ENCODE results near the gene ZBTB18. TPM values are rescaled to one million over a fixed set of nuclear protein-coding genes. Genes with fewer than 3 reads are reported as not detected.

ZBTB18 gene
- total RNA-seq, 2 experiments from 2014 or later = 18.4 to 19.6 TPM

GRCh38 chr1:244056577-244056976 is 5.5 kb downstream of the ZBTB18 start:
- Mint-ChIP-seq H3K36me3 (ENCODE audit: low read depth) (peaks cover 10% of the 10 kb centered on the region), H3K9me3 (no peaks in the 10 kb centered on the region), H3K4me3 (no peak overlapping the region), H3K4me1 (peaks cover 8% of the 10 kb centered on the region), H3K27me3 (peaks cover 2% of the 10 kb centered on the region), H3K27ac (no peak overlapping the region)
- ChIA-PET CTCF (interaction anchor here (0.7 to 0.9 kb wide), 2 partner anchors 9 to 26 kb away, joined by 3 read pairs; no protein-coding TSS in a partner anchor), POLR2A (no interaction called here)
- DNase-seq = no peak

- H3K9me3 Mint-ChIP-seq = no peaks in the 10 kb centered on the region
- no peak overlapping the region for H3K27ac Mint-ChIP-seq
- ChIA-PET POLR2A (no interaction called here), CTCF (no interaction called here)
- H3K27me3 Mint-ChIP-seq = no peaks in the 10 kb centered on the region
- peaks cover 10% of the 10 kb centered on the region for H3K36me3 Mint-ChIP-seq (ENCODE audit: low read depth)
- H3K4me1 Mint-ChIP-seq = peaks cover 8% of the 10 kb centered on the region
- no peak for DNase-seq
- no peak overlapping the region for H3K4me3 Mint-ChIP-seq
Measured at GRCh38 chr1:244057474-244058385, 6.6 kb downstream of the ZBTB18 start.

- no peak for DNase-seq
- peaks cover 8% of the 10 kb centered on the region for H3K4me1 Mint-ChIP-seq
- H3K27me3 Mint-ChIP-seq = no peaks in the 10 kb centered on the region
- H3K4me3 Mint-ChIP-seq = no peak overlapping the region
- H3K27ac Mint-ChIP-seq = no peak overlapping the region
- H3K36me3 Mint-ChIP-seq (ENCODE audit: low read depth) = peaks cover 10% of the 10 kb centered on the region
- no peaks in the 10 kb centered on the region for H3K9me3 Mint-ChIP-seq
- POLR2A ChIA-PET = no interaction called here
- CTCF ChIA-PET = no interaction called here
Measured at GRCh38 chr1:244060117-244060516, 9.0 kb downstream of the ZBTB18 start.

- ChIA-PET POLR2A (no interaction called here), CTCF (interaction anchor here (1.3 to 1.4 kb wide), 2 partner anchors 14 to 238 kb away, joined by 3 read pairs; no protein-coding TSS in a partner anchor)
- Mint-ChIP-seq H3K4me1 (peaks cover 7% of the 10 kb centered on the region), H3K27ac (no peak overlapping the region), H3K9me3 (no peaks in the 10 kb centered on the region), H3K27me3 (no peaks in the 10 kb centered on the region), H3K4me3 (no peak overlapping the region), H3K36me3 (ENCODE audit: low read depth) (peaks cover 6% of the 10 kb centered on the region)
- no peak for DNase-seq
Measured at GRCh38 chr1:244060686-244061085, 9.6 kb downstream of the ZBTB18 start.

- H3K4me1 Mint-ChIP-seq = peaks cover 2% of the 10 kb centered on the region
- peaks cover 1% of the 10 kb centered on the region for H3K36me3 Mint-ChIP-seq (ENCODE audit: low read depth)
- no peak for DNase-seq
- no peak overlapping the region for H3K27ac Mint-ChIP-seq
- no peaks in the 10 kb centered on the region for H3K9me3 Mint-ChIP-seq
- POLR2A ChIA-PET = no interaction called here
- no peak overlapping the region for H3K4me3 Mint-ChIP-seq
- CTCF ChIA-PET = no interaction called here
- H3K27me3 Mint-ChIP-seq = peaks cover 2% of the 10 kb centered on the region
Measured at GRCh38 chr1:244062156-244062725, 11.2 kb downstream of the ZBTB18 start.

GRCh38 chr1:244063498-244063897 is 12.4 kb downstream of the ZBTB18 start:
- ChIA-PET POLR2A (no interaction called here), CTCF (no interaction called here)
- peaks cover under 1% of the 10 kb centered on the region for H3K4me1 Mint-ChIP-seq
- H3K27me3 Mint-ChIP-seq = peaks cover 2% of the 10 kb centered on the region
- no peaks in the 10 kb centered on the region for H3K36me3 Mint-ChIP-seq (ENCODE audit: low read depth)
- no peak overlapping the region for H3K27ac Mint-ChIP-seq
- H3K4me3 Mint-ChIP-seq = no peak overlapping the region
- DNase-seq = no peak
- no peaks in the 10 kb centered on the region for H3K9me3 Mint-ChIP-seq

DNA sequence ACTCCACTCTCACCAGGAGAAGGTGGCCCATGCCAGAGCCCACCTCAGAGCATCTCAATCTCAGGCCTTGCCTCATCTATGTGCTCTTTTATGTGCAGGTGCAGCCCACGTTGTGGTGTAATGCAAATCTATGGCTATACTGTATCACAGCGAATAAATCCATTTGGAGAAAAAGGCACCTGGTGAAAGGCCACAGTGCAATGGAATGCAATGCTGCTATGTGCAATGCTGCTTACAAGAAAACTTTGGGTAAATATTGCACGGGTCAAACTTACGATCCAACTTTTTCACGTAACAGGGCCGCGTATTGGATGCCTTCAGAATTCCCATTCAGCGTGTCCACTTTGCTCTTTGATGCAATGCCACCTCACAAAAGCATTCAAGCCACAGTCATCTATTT is 13.5 kb downstream of the ZBTB18 start:
- H3K4me3 Mint-ChIP-seq = no peak overlapping the region
- H3K36me3 Mint-ChIP-seq (ENCODE audit: low read depth) = no peaks in the 10 kb centered on the region
- ChIA-PET CTCF (interaction anchor here (1.1 kb wide), 1 partner anchor 11 kb away, joined by 3 read pairs; no protein-coding TSS in a partner anchor), POLR2A (no interaction called here)
- peaks cover 3% of the 10 kb centered on the region for H3K4me1 Mint-ChIP-seq
- H3K27ac Mint-ChIP-seq = no peak overlapping the region
- no peak for DNase-seq
- no peaks in the 10 kb centered on the region for H3K9me3 Mint-ChIP-seq
- H3K27me3 Mint-ChIP-seq = peaks cover 2% of the 10 kb centered on the region

DNA sequence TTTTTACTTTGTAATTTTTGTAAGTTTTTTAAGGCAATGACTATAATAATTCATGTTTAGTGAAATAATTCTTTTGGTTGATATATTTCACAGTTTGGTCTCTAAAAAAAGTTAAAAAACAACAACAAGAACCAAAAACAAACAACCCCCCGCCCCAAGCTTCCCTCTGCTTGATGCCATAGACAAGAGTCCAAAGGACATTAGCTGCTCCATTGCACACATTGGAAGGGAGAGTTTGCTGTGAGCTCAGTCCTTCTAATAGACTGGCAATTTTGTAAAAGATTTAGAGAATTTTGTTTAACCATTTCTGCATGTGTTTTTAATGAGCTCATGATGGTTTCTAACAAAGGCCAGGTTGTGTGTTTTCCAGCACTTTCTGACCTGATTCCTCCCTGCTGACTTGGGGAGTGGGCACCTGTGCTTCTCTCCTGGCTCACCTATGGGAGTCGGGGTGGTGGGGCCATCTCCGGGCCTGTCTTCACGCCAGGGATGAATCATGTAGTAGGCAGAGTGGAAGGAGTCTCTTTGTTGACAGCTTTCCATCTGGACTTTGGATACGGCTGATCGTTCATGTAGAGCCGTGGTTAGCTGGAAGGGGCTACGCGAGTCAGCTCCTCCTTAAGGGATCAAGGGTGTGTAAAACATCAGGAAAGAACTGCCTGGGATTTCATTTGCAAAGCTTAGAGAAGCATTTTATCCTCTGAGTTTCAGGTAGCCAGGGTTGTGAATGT is 14.1 kb downstream of the ZBTB18 start:
- no peak overlapping the region for H3K27ac Mint-ChIP-seq
- H3K4me1 Mint-ChIP-seq = peaks cover 3% of the 10 kb centered on the region
- H3K9me3 Mint-ChIP-seq = no peaks in the 10 kb centered on the region
- no peaks in the 10 kb centered on the region for H3K36me3 Mint-ChIP-seq (ENCODE audit: low read depth)
- ChIA-PET CTCF (interaction anchor here (0.6 to 1.1 kb wide), 4 partner anchors 9 to 397 kb away, joined by 3 to 4 read pairs (median 3); no protein-coding TSS in a partner anchor), POLR2A (no interaction called here)
- peaks cover 2% of the 10 kb centered on the region for H3K27me3 Mint-ChIP-seq
- no peak overlapping the region for H3K4me3 Mint-ChIP-seq
- no peak for DNase-seq

- Mint-ChIP-seq H3K27me3 (peaks cover 2% of the 10 kb centered on the region), H3K4me3 (no peak overlapping the region), H3K9me3 (no peaks in the 10 kb centered on the region), H3K4me1 (peaks cover 3% of the 10 kb centered on the region), H3K27ac (no peak overlapping the region), H3K36me3 (ENCODE audit: low read depth) (no peaks in the 10 kb centered on the region)
- DNase-seq = no peak
- CTCF ChIA-PET = interaction anchor here (0.6 to 1.1 kb wide), 4 partner anchors 10 to 396 kb away, joined by 3 to 4 read pairs (median 3); no protein-coding TSS in a partner anchor
- POLR2A ChIA-PET = no interaction called here
Measured at GRCh38 chr1:244065960-244066388, 14.9 kb downstream of the ZBTB18 start.

GRCh38 chr1:244066954-244067716 is 16.1 kb downstream of the ZBTB18 start:
- peaks cover 2% of the 10 kb centered on the region for H3K27me3 Mint-ChIP-seq
- H3K27ac Mint-ChIP-seq = no peak overlapping the region
- H3K4me1 Mint-ChIP-seq = peaks cover 3% of the 10 kb centered on the region
- H3K36me3 Mint-ChIP-seq (ENCODE audit: low read depth) = no peaks in the 10 kb centered on the region
- H3K4me3 Mint-ChIP-seq = no peak overlapping the region
- no peak for DNase-seq
- CTCF ChIA-PET = no interaction called here
- no peaks in the 10 kb centered on the region for H3K9me3 Mint-ChIP-seq
- POLR2A ChIA-PET = no interaction called here

DNA sequence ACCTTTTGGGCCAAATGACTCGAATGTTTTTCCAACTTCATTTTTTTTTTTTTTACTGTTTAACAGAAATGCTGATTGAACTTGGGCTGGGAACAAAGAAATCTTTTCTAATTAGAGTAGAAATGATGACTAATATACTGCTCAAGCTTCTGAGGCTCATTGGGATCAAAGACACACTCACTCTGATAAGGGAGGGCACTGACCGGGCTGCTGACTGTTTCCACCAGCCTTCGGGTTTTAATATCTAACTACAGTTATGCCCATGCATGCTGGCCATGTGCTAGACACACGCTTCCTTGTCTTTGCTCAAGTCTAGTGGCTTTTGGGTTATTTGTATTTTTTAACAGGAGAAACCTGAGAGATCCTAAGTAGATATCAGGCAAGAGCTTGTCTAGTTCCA is 16.8 kb downstream of the ZBTB18 start:
- no peak for DNase-seq
- Mint-ChIP-seq H3K36me3 (ENCODE audit: low read depth) (no peaks in the 10 kb centered on the region), H3K9me3 (no peaks in the 10 kb centered on the region), H3K27me3 (peaks cover 2% of the 10 kb centered on the region), H3K27ac (no peak overlapping the region), H3K4me3 (no peak overlapping the region), H3K4me1 (peaks cover 3% of the 10 kb centered on the region)
- POLR2A ChIA-PET = no interaction called here
- CTCF ChIA-PET = interaction anchor here (0.7 kb wide), 1 partner anchor 257 kb away, joined by 3 read pairs; no protein-coding TSS in a partner anchor

- H3K4me1 Mint-ChIP-seq = peaks cover 3% of the 10 kb centered on the region
- POLR2A ChIA-PET = no interaction called here
- peaks cover 2% of the 10 kb centered on the region for H3K27me3 Mint-ChIP-seq
- no peak for DNase-seq
- H3K36me3 Mint-ChIP-seq (ENCODE audit: low read depth) = no peaks in the 10 kb centered on the region
- H3K9me3 Mint-ChIP-seq = no peaks in the 10 kb centered on the region
- no peak overlapping the region for H3K4me3 Mint-ChIP-seq
- no peak overlapping the region for H3K27ac Mint-ChIP-seq
- CTCF ChIA-PET = interaction anchor here (0.7 to 1.2 kb wide), 2 partner anchors 10 to 256 kb away, joined by 3 read pairs; no protein-coding TSS in a partner anchor
Measured at GRCh38 chr1:244068567-244068966, 17.5 kb downstream of the ZBTB18 start.
